ENCODE data around the gene APLN.

DNA sequence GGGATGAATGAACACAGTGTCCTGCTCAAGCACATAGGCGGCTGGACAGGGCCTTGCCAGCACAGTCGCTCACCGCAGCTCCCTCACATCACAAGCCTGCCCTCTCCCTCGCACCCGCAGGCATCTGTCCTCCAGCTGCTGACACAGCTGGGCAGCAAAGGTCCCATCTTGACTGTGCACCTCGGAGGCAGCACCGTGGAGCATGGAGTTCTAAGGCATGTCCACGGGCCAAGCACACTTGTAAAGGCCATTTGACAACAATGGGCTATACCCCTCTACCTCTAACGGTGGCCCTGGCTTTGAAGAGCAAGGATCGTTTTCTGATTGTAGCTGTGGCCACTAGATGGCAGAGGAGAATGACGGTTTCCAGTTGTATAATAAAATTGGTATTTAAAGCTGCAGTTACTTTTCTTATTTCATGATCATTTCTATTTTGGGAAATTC, 53.8 kb downstream of the APLN start:
- TF ChIP-seq, protein P1, sequence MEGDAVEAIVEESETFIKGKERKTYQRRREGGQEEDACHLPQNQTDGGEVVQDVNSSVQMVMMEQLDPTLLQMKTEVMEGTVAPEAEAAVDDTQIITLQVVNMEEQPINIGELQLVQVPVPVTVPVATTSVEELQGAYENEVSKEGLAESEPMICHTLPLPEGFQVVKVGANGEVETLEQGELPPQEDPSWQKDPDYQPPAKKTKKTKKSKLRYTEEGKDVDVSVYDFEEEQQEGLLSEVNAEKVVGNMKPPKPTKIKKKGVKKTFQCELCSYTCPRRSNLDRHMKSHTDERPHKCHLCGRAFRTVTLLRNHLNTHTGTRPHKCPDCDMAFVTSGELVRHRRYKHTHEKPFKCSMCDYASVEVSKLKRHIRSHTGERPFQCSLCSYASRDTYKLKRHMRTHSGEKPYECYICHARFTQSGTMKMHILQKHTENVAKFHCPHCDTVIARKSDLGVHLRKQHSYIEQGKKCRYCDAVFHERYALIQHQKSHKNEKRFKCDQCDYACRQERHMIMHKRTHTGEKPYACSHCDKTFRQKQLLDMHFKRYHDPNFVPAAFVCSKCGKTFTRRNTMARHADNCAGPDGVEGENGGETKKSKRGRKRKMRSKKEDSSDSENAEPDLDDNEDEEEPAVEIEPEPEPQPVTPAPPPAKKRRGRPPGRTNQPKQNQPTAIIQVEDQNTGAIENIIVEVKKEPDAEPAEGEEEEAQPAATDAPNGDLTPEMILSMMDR (conservative IDR thresholded peaks at IDR 0.05 in 1 of 2, IDR thresholded peaks at IDR 0.05 in 1 of 2; ENCODE audit: extremely low read depth in 1 of 2, insufficient read depth in 1 of 2, low read depth in 1 of 2, low read length in 2 of 2) = peak; percentile 67 to 72
- TF ChIP-seq EZH2 (IDR thresholded peaks at IDR 0.05; ENCODE audit: borderline replicate concordance, low read length) = no peak

All from mammary epithelial cell (primary cell).